Measurements from ENCODE around the gene TARM1. TPM values are rescaled to one million over a fixed set of nuclear protein-coding genes. Genes with fewer than 3 reads are reported as not detected.

Gene TARM1
- total RNA-seq, 1 donor from 2014 or later, result not detected

DNA sequence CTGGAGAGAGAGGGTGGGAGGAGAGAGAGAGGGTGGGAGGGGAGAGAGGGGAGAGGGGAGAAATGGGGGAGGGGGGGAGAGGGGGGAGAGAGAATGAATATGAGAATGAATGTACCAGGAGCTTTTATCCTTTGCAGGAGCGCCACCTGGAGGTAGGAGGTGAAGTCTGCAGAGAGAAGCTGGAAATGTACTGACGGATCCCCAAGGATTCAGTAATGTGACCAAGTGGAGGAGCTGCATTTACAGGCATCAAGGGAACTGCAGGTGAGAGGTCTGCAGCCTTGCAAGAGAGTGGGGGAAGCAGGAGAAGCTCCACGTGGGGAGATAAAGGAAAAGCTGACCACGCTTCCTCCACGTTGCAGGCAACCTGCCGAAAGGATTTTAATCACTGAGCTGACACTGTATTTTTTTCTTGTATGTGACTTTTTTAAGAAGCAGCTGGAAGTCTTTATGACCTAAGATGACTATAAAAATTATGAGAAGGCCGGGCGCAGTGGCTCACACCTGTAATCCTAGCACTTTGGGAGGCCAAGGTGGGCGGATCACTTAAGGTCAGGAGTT lies 51.2 kb downstream of the TARM1 start:
- CTCF ChIA-PET, result interaction anchor here (0.8 to 1.3 kb wide), 5 partner anchors 189 to 257 kb away, joined by 3 to 15 read pairs (median 3); no protein-coding TSS in a partner anchor
- Mint-ChIP-seq H3K4me3 (no peak overlapping the region), H3K27ac (no peak overlapping the region), H3K27me3 (peaks cover 9% of the 10 kb centered on the region), H3K36me3 (ENCODE audit: low read depth) (no peaks in the 10 kb centered on the region), H3K9me3 (no peaks in the 10 kb centered on the region), H3K4me1 (no peaks in the 10 kb centered on the region)
- intact Hi-C loops (cut with micrococcal nuclease), result loop anchor here (1.0 to 10.0 kb wide), 3 partner anchors 257 to 835 kb away; partner anchors contain the start of gene ZNF665
- TF ChIP-seq, protein P1, sequence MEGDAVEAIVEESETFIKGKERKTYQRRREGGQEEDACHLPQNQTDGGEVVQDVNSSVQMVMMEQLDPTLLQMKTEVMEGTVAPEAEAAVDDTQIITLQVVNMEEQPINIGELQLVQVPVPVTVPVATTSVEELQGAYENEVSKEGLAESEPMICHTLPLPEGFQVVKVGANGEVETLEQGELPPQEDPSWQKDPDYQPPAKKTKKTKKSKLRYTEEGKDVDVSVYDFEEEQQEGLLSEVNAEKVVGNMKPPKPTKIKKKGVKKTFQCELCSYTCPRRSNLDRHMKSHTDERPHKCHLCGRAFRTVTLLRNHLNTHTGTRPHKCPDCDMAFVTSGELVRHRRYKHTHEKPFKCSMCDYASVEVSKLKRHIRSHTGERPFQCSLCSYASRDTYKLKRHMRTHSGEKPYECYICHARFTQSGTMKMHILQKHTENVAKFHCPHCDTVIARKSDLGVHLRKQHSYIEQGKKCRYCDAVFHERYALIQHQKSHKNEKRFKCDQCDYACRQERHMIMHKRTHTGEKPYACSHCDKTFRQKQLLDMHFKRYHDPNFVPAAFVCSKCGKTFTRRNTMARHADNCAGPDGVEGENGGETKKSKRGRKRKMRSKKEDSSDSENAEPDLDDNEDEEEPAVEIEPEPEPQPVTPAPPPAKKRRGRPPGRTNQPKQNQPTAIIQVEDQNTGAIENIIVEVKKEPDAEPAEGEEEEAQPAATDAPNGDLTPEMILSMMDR (IDR thresholded peaks at IDR 0.05), result no peak
- DNase-seq (no peak), ATAC-seq (ENCODE audit: low read depth) (no peak)
- POLR2A ChIA-PET, result no interaction called here

DNA sequence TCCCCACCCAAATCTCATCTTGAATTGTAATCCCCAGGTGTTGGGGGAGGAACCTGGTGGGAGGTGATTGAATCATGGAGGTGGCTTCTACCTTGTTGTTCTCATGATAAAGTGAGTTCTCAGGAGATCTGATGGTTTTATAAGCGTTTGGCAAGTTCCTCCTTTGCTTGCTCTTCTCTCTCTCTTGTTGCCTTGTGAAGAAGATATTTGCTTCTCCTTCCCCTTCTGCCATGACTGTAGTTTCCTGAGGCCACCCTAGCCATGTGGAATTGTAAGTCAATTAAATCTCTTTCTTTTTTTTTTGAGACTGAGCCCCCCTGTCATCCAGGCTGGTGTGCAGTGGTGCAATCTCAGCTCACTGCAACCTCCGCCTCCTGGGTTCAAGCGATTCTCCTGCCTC lies 51.9 kb downstream of the TARM1 start:
- ATAC-seq (ENCODE audit: low read depth), result no peak
- CTCF ChIA-PET, result interaction anchor here (0.8 to 1.3 kb wide), 4 partner anchors 188 to 256 kb away, joined by 3 to 15 read pairs (median 4); no protein-coding TSS in a partner anchor
- no peak for DNase-seq
- Mint-ChIP-seq H3K36me3 (ENCODE audit: low read depth) (no peaks in the 10 kb centered on the region), H3K4me3 (no peak overlapping the region), H3K27me3 (peaks cover 10% of the 10 kb centered on the region), H3K9me3 (no peaks in the 10 kb centered on the region), H3K4me1 (no peaks in the 10 kb centered on the region), H3K27ac (no peak overlapping the region)
- TF ChIP-seq, protein P1 (IDR thresholded peaks at IDR 0.05), result no peak
- intact Hi-C loops (cut with micrococcal nuclease), result loop anchor here (10.0 kb wide), 2 partner anchors 604 to 834 kb away; partner anchors contain the start of gene ZNF665
- POLR2A ChIA-PET, result no interaction called here

DNA sequence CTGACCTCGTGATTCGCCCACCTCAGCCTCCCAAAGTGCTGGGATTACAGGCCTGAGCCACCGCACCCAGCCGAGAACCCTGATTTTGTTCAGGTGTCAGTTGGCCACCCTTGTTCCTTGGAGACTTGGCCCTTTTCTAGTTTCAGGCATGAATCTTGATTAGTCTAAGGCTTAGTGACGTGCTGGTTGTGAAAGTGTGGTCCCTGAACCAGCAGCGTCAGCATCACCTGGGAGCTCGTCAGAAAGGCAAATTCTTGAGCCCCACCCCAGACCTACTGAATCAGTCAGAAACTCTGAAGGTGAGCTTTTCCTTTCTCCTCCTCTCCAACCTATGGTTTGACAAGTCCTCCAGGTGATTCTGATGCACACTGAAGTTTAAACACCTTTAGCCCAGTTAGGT lies 54.5 kb downstream of the TARM1 start:
- Mint-ChIP-seq H3K27me3 (peaks cover 21% of the 10 kb centered on the region), H3K9me3 (no peaks in the 10 kb centered on the region)
- POLR2A ChIA-PET, result no interaction called here

DNA sequence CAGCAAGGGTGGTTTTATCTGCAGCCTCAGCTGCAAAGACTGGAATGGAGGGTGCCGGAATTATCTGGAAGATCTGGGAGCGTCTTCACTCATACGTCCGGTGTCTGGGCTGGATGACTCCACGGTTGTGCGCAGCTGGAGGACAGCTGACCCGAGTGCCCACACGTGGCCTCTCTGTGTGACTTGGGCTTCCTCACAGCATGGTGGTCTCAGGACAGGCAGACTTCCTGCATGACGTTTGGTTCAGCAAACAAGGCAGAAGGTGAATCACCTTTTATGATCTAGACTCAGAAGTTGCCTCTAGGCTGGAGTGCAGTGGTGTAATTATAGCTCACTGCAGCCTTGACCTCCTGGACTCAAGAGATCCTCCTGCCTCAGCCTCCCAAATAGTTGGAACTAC lies 56.5 kb downstream of the TARM1 start:
- no peak for DNase-seq
- intact Hi-C loops (cut with micrococcal nuclease), result loop anchor here (1.0 to 10.0 kb wide), 5 partner anchors 182 to 830 kb away; partner anchors contain the start of gene ZNF665
- H3K9me3 Mint-ChIP-seq, result no peaks in the 10 kb centered on the region
- peaks cover 25% of the 10 kb centered on the region for H3K27me3 Mint-ChIP-seq
- H3K27ac Mint-ChIP-seq, result no peak overlapping the region
- no peaks in the 10 kb centered on the region for H3K36me3 Mint-ChIP-seq (ENCODE audit: low read depth)
- peaks cover 6% of the 10 kb centered on the region for H3K4me1 Mint-ChIP-seq
- TF ChIP-seq, protein P1 (IDR thresholded peaks at IDR 0.05), result no peak
- CTCF ChIA-PET, result interaction anchor here (1.0 to 2.7 kb wide), 3 partner anchors 181 to 253 kb away, joined by 3 to 19 read pairs (median 13); no protein-coding TSS in a partner anchor
- POLR2A ChIA-PET, result no interaction called here
- no peak overlapping the region for H3K4me3 Mint-ChIP-seq
- ATAC-seq (ENCODE audit: low read depth), result no peak

More for the DNA sequence above, 54.5 kb downstream of the TARM1 start:
- ATAC-seq (ENCODE audit: low read depth) (no peak), DNase-seq (no peak)
- TF ChIP-seq, protein P1 (IDR thresholded peaks at IDR 0.05), result no peak
- H3K27ac Mint-ChIP-seq, result no peak overlapping the region
- H3K4me3 Mint-ChIP-seq, result no peak overlapping the region
- CTCF ChIA-PET, result interaction anchor here (1.2 kb wide), 1 partner anchor 23 kb away, joined by 3 read pairs; no protein-coding TSS in a partner anchor
- intact Hi-C loops (cut with micrococcal nuclease), result loop anchor here (10.0 kb wide), 2 partner anchors 602 to 832 kb away; partner anchors contain the start of gene ZNF665
- H3K4me1 Mint-ChIP-seq, result peaks cover 6% of the 10 kb centered on the region
- H3K36me3 Mint-ChIP-seq (ENCODE audit: low read depth), result no peaks in the 10 kb centered on the region

GRCh38 chr19:54023191-54023590 lies 58.0 kb downstream of the TARM1 start:
- DNase-seq, result no peak
- no peak for ATAC-seq (ENCODE audit: low read depth)
- TF ChIP-seq, protein P1 (IDR thresholded peaks at IDR 0.05), result no peak
- intact Hi-C loops (cut with micrococcal nuclease), result loop anchor here (5.0 to 10.0 kb wide), 3 partner anchors 251 to 828 kb away; partner anchors contain the start of gene ZNF665
- Mint-ChIP-seq H3K4me3 (no peak overlapping the region), H3K36me3 (ENCODE audit: low read depth) (no peaks in the 10 kb centered on the region), H3K27ac (no peak overlapping the region), H3K4me1 (peaks cover 6% of the 10 kb centered on the region), H3K9me3 (no peaks in the 10 kb centered on the region), H3K27me3 (peaks cover 26% of the 10 kb centered on the region)
- CTCF ChIA-PET, result interaction anchor here (0.7 to 2.7 kb wide), 8 partner anchors 10 to 230 kb away, joined by 3 to 19 read pairs (median 6); partner anchors contain the start of gene MYADM
- POLR2A ChIA-PET, result no interaction called here
